KMS-11 (cell line): Measurements from ENCODE around the gene TBC1D9B.
A peak's percentile ranks its signal among the peaks of the same experiment; 100 is the strongest.

Source experiments
- H2AFZ ChIP-seq: fragments of 200-600 bp; sonication (generic); 2 replicates; pipeline ENCODE4 v1.6.1; 2016; ENCODE audit warnings: antibody characterized with exemption, mixed run types, low read depth
- H3K27ac ChIP-seq: fragments of 200-600 bp; sonication (generic); 2 replicates; pipeline ENCODE4 v1.6.1; 2016; ENCODE audit warnings: mild to moderate bottlenecking, mixed run types
- H3K27me3 ChIP-seq: fragments of 200-600 bp; sonication (generic); 2 replicates; pipeline ENCODE4 v1.6.1; 2017; ENCODE audit warnings: mild to moderate bottlenecking, low read depth, mixed run types, moderate library complexity; ENCODE audit not compliant: insufficient read depth
- H3K36me3 ChIP-seq: fragments of 200-600 bp; sonication (generic); 2 replicates; pipeline ENCODE4 v1.6.1; 2017; ENCODE audit warnings: mild to moderate bottlenecking, mixed run types; ENCODE audit not compliant: insufficient read depth
- H3K4me1 ChIP-seq: fragments of 200-600 bp; sonication (generic); 2 replicates; pipeline ENCODE4 v1.6.1; 2016; ENCODE audit warnings: mild to moderate bottlenecking, low read depth, mixed run types; ENCODE audit not compliant: poor library complexity, severe bottlenecking
- H3K4me2 ChIP-seq: fragments of 200-600 bp; sonication (generic); 2 replicates; pipeline ENCODE4 v1.7.0; 2016; ENCODE audit warnings: mild to moderate bottlenecking, mixed run types
- H3K4me3 ChIP-seq: fragments of 200-600 bp; sonication (generic); IDR thresholded peaks from 2 replicates; pipeline ENCODE4 v1.6.1; 2017; ENCODE audit warnings: low read depth, low read length, mixed read lengths; ENCODE audit not compliant: insufficient read depth
- H3K79me2 ChIP-seq: fragments of 200-600 bp; sonication (generic); 2 replicates; pipeline ENCODE4 v1.6.1; 2016; ENCODE audit warnings: low read depth, mixed run types; ENCODE audit not compliant: insufficient read depth
- H3K9ac ChIP-seq: fragments of 200-600 bp; sonication (generic); 2 replicates; pipeline ENCODE4 v1.6.1; 2016; ENCODE audit warnings: mild to moderate bottlenecking, mixed run types
- H4K20me1 ChIP-seq: fragments of 200-600 bp; sonication (generic); 2 replicates; pipeline ENCODE4 v1.6.1; 2016; ENCODE audit warnings: mild to moderate bottlenecking, mixed run types; ENCODE audit not compliant: insufficient read depth
- CTCF ChIP-seq: fragments of 200-600 bp; sonication (generic); conservative IDR thresholded peaks from 2 replicates; pipeline ENCODE4 v1.6.1; 2017; ENCODE audit warnings: low read depth, mild to moderate bottlenecking, antibody characterized with exemption, low read length, moderate library complexity, mixed read lengths

The TBC1D9B gene

GRCh38 chr5:179908528-179908927, 831 bp upstream of the TBC1D9B start:
- H3K79me2 ChIP-seq, result peaks cover 5% of the 10 kb centered on the region; the same call in 1 of the 2 replicates
- no peak overlapping the region for H3K4me3 ChIP-seq
- H3K27ac ChIP-seq, result no peak overlapping the region
- no peak overlapping the region for H3K9ac ChIP-seq
- no peaks in the 10 kb centered on the region for H4K20me1 ChIP-seq
- H2AFZ ChIP-seq, result no peak overlapping the region
- no peak overlapping the region for H3K4me2 ChIP-seq
- no peaks in the 10 kb centered on the region for H3K36me3 ChIP-seq
- H3K27me3 ChIP-seq, result no peaks in the 10 kb centered on the region
- TF ChIP-seq CTCF, result no peak
- no peaks in the 10 kb centered on the region for H3K4me1 ChIP-seq

GRCh38 chr5:179906795-179907555, 722 bp downstream of the TBC1D9B start:
- Histone ChIP-seq H3K79me2 (peaks cover 5% of the 10 kb centered on the region; the same call in 1 of the 2 replicates), H3K36me3 (no peaks in the 10 kb centered on the region), H4K20me1 (no peaks in the 10 kb centered on the region), H3K27me3 (no peaks in the 10 kb centered on the region), H3K9ac (peak overlapping the region; percentile 22; the same call in 1 of the 2 replicates), H2AFZ (no peak overlapping the region), H3K4me3 (no peak overlapping the region), H3K4me1 (no peaks in the 10 kb centered on the region), H3K4me2 (peak overlapping the region; percentile 48; the same call in 1 of the 2 replicates), H3K27ac (no peak overlapping the region)
- no peak for TF ChIP-seq CTCF

- no peaks in the 10 kb centered on the region for H3K27me3 ChIP-seq
- H3K79me2 ChIP-seq, result peaks cover 5% of the 10 kb centered on the region; the same call in 1 of the 2 replicates
- no peaks in the 10 kb centered on the region for H3K36me3 ChIP-seq
- no peaks in the 10 kb centered on the region for H4K20me1 ChIP-seq
- no peaks in the 10 kb centered on the region for H3K4me1 ChIP-seq
- no peak overlapping the region; the same call in 1 of the 2 replicates for H3K9ac ChIP-seq
- no peak overlapping the region for H3K27ac ChIP-seq
- peak overlapping the region; percentile 48; the same call in 1 of the 2 replicates for H3K4me2 ChIP-seq
- H3K4me3 ChIP-seq, result no peak overlapping the region
- no peak overlapping the region for H2AFZ ChIP-seq
- TF ChIP-seq CTCF, result no peak
Observed at GRCh38 chr5:179906294-179906794, 1.4 kb downstream of the TBC1D9B start.

GRCh38 chr5:179905161-179905560, 2.5 kb downstream of the TBC1D9B start:
- H3K4me3 ChIP-seq, result no peak overlapping the region
- H3K9ac ChIP-seq, result no peak overlapping the region
- H3K79me2 ChIP-seq, result peaks cover 5% of the 10 kb centered on the region; the same call in 1 of the 2 replicates
- no peak overlapping the region for H3K4me2 ChIP-seq
- no peaks in the 10 kb centered on the region for H3K4me1 ChIP-seq
- no peaks in the 10 kb centered on the region for H4K20me1 ChIP-seq
- TF ChIP-seq CTCF, result no peak
- no peak overlapping the region for H2AFZ ChIP-seq
- H3K36me3 ChIP-seq, result no peaks in the 10 kb centered on the region
- no peaks in the 10 kb centered on the region for H3K27me3 ChIP-seq
- no peak overlapping the region for H3K27ac ChIP-seq
